ENCODE measurements around the gene CD248. TPM values are rescaled to one million over a fixed set of nuclear protein-coding genes. Genes with fewer than 3 reads are reported as not detected.

CD248 gene
- total RNA-seq, 5 donors from 2014 or later (not counting 1 experiment from before 2014, with no cell fraction given) = 2.5 to 14.7 (median 8.7) TPM

DNA sequence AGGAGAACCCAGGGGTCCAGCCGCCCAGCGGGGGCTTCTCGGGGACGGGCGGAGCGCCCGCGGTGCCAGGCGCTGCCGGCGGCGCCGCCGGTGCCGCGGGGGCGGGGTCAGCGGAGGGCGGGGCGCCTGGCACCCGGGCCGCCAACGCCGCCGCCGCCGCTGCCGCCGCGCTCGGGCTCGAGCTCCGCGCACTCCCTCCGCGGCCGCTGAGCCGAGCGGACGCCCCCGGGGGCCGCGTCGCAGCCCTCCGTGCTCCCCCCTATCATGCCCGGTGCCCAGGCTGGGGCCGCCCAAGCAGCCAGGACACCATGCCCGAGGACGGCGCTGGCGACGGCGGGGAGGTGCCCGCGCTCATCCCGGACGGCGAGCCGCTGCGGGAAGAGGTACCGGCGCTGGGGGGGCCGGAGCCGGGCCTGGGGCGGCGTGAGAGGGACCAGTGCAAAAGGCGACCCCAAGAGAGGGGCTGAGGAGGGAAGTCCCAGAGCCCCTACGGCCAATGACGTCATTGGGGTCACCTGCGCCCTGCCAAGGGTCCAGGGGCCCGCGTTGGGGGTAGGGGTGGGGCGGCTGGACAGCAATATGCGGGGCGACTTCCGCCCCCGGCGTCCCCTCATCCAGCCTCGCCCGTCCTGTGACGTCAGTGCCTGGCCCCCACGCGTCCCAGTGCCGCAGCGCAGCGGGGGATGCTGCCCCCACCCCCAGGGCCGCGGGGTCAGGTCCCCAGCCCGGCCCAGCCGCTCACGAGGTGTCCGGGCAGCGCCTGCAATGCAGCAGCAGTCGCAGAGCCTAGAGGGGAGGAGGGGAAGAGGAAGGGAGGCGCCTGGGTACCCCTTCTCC lies 24.9 kb downstream of the CD248 start, which contains the start of gene TMEM151A:
TSS of gene TMEM151A (plus strand) at position 189 of the 837 bp plus-strand sequence. CDS start at position 309, 120 bp downstream.
- Histone ChIP-seq H3K4me3 (ENCODE audit: control insufficient read depth in 1 of 2, extremely low read depth in 1 of 2, low read length in 1 of 2) (peak within 1 kb of the TSS; percentile 4 to 45), H3K9me3 (no peaks in the 10 kb centered on the region), H3K27ac (ENCODE audit: low read length) (no peak within 1 kb of the TSS), H3K4me1 (ENCODE audit: control insufficient read depth in 1 of 2, extremely low read depth in 1 of 2, insufficient read depth in 2 of 2, low read length in 2 of 2) (peaks cover 4 to 43% of the 10 kb centered on the region in 2 experiments), H3K27me3 (replicated peaks in 1 of 2; ENCODE audit: control insufficient read depth in 2 of 2, extremely low read depth in 1 of 2, insufficient read depth in 2 of 2, low read length in 1 of 2) (peaks cover 0 to 43% of the 10 kb centered on the region in 2 experiments), H3K36me3 (ENCODE audit: control insufficient read depth in 2 of 2, extremely low read depth in 1 of 2, insufficient read depth in 1 of 2, low read length in 1 of 2) (no peaks in the 10 kb centered on the region)
- Mint-ChIP-seq H3K9me3 (no peaks in the 10 kb centered on the region), H3K4me1 (peaks cover 28 to 40% (median 35%) of the 10 kb centered on the region in 3 donors), H3K27me3 (peaks cover 12 to 21% of the 10 kb centered on the region in 2 donors), H3K36me3 (no peaks in the 10 kb centered on the region), H3K4me3 (peak within 1 kb of the TSS; percentile 84 to 93 (median 89)), H3K27ac (peak within 1 kb of the TSS in 1 of 2 donors; percentile 49)
- WGBS (ENCODE audit: insufficient coverage) = 4% methylated on average over 87 of the region's 95 CpGs
- ATAC-seq (replicated peaks in 1 of 4) (no peak), DNase-seq (peak in 4 of 35 experiments; percentile 31 to 66 (median 41))
- POLR2A ChIA-PET = interaction anchor here in 1 of 2 donors (0.6 kb wide), 2 partner anchors 24 to 1513 kb away, joined by 3 to 6 read pairs; no protein-coding TSS in a partner anchor
- CTCF ChIA-PET = interaction anchor here in 1 of 2 donors (0.6 to 1.1 kb wide), 2 partner anchors 10 to 20 kb away, joined by 4 read pairs; no protein-coding TSS in a partner anchor

DNA sequence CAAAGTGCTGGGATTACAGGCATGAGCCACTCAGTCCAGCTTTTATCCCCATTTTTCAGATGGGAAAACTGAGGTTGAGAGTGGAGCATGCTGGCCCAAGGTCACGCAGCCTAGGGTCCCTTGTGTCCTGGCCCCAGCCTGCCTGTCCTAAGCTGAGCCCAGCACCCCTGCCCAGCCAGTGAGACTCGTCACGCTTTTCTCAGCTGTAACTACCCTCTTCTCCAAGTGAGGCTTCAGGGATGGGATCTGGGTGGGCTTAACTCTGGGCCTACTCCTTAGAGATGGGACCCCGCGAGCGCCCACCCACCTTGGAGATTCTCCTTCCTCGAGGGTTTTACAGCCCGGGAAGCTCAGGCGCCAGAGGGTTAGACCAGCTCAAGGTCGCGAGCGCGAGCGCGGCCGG lies 25.5 kb downstream of the CD248 start:
- H3K4me3 ChIP-seq (ENCODE audit: control insufficient read depth in 1 of 2, extremely low read depth in 1 of 2, low read length in 1 of 2) = peak overlapping the region in 1 of 2 donors; percentile 45
- H3K27me3 ChIP-seq (replicated peaks in 1 of 2; ENCODE audit: control insufficient read depth in 2 of 2, extremely low read depth in 1 of 2, insufficient read depth in 2 of 2, low read length in 1 of 2) = peaks cover 0 to 37% of the 10 kb centered on the region in 2 experiments
- Mint-ChIP-seq H3K36me3 (no peaks in the 10 kb centered on the region), H3K4me3 (peak overlapping the region; percentile 84 to 93 (median 89)), H3K27ac (peak overlapping the region in 1 of 2 donors; percentile 49), H3K9me3 (no peaks in the 10 kb centered on the region), H3K27me3 (peaks cover 12 to 21% of the 10 kb centered on the region in 2 donors), H3K4me1 (peaks cover 28 to 46% (median 37%) of the 10 kb centered on the region in 3 donors)
- H3K27ac ChIP-seq (ENCODE audit: low read length) = no peak overlapping the region
- H3K4me1 ChIP-seq (ENCODE audit: control insufficient read depth in 1 of 2, extremely low read depth in 1 of 2, insufficient read depth in 2 of 2, low read length in 2 of 2) = peaks cover 4 to 43% of the 10 kb centered on the region in 2 experiments
- ChIA-PET POLR2A (interaction anchor here in 1 of 2 donors (0.6 to 0.9 kb wide), 2 partner anchors 21 to 1512 kb away, joined by 3 to 6 read pairs; no protein-coding TSS in a partner anchor), CTCF (interaction anchor here in 1 of 2 donors (0.6 to 1.1 kb wide), 2 partner anchors 10 to 20 kb away, joined by 4 read pairs; no protein-coding TSS in a partner anchor)
- 26% methylated on average over 14 of the region's 16 CpGs for whole genome bisulfite sequencing (ENCODE audit: insufficient coverage)
- DNase-seq (no peak), ATAC-seq (replicated peaks in 1 of 4) (no peak)
- H3K36me3 ChIP-seq (ENCODE audit: control insufficient read depth in 2 of 2, extremely low read depth in 1 of 2, insufficient read depth in 1 of 2, low read length in 1 of 2) = no peaks in the 10 kb centered on the region
- no peaks in the 10 kb centered on the region for H3K9me3 ChIP-seq

DNA sequence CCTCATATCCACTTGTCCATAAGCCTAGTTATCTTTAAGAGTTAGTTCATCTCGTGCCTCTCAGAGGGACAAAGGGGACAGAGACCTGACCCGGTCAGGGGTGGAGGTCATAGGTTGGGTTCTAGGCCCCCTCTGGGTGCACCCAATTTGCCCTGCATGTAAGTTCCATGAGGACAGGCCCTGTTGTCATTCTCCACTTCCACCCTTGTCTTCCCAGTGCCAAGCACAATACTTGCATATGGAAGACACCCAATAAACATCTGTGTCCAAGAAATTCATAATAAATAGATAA lies 26.6 kb downstream of the CD248 start:
- H3K27ac Mint-ChIP-seq = peak overlapping the region; percentile 79 to 95
- DNase-seq (no peak), ATAC-seq (replicated peaks in 1 of 4) (no peak)
- peaks cover 31 to 46% (median 37%) of the 10 kb centered on the region in 3 donors for H3K4me1 Mint-ChIP-seq
- H3K4me3 Mint-ChIP-seq = peak overlapping the region; percentile 84 to 93 (median 89)
- Histone ChIP-seq H3K4me3 (ENCODE audit: control insufficient read depth in 1 of 2, extremely low read depth in 1 of 2, low read length in 1 of 2) (no peak overlapping the region), H3K4me1 (ENCODE audit: control insufficient read depth in 1 of 2, extremely low read depth in 1 of 2, insufficient read depth in 2 of 2, low read length in 2 of 2) (peaks cover 4 to 43% of the 10 kb centered on the region in 2 experiments), H3K27me3 (replicated peaks in 1 of 2; ENCODE audit: control insufficient read depth in 2 of 2, extremely low read depth in 1 of 2, insufficient read depth in 2 of 2, low read length in 1 of 2) (peaks cover 0 to 30% of the 10 kb centered on the region in 2 experiments), H3K27ac (ENCODE audit: low read length) (no peak overlapping the region), H3K9me3 (no peaks in the 10 kb centered on the region), H3K36me3 (ENCODE audit: control insufficient read depth in 2 of 2, extremely low read depth in 1 of 2, insufficient read depth in 1 of 2, low read length in 1 of 2) (no peaks in the 10 kb centered on the region)
- POLR2A ChIA-PET = no interaction called here
- CTCF ChIA-PET = interaction anchor here in 1 of 2 donors (1.6 kb wide), 1 partner anchor 131 kb away, joined by 3 read pairs; the partner anchor contains the start of gene NPAS4
- H3K36me3 Mint-ChIP-seq = no peaks in the 10 kb centered on the region
- WGBS (ENCODE audit: insufficient coverage) = 100% methylated on average over 1 of the region's 2 CpGs
- no peaks in the 10 kb centered on the region for H3K9me3 Mint-ChIP-seq
- peaks cover 12 to 19% of the 10 kb centered on the region in 2 donors for H3K27me3 Mint-ChIP-seq

DNA sequence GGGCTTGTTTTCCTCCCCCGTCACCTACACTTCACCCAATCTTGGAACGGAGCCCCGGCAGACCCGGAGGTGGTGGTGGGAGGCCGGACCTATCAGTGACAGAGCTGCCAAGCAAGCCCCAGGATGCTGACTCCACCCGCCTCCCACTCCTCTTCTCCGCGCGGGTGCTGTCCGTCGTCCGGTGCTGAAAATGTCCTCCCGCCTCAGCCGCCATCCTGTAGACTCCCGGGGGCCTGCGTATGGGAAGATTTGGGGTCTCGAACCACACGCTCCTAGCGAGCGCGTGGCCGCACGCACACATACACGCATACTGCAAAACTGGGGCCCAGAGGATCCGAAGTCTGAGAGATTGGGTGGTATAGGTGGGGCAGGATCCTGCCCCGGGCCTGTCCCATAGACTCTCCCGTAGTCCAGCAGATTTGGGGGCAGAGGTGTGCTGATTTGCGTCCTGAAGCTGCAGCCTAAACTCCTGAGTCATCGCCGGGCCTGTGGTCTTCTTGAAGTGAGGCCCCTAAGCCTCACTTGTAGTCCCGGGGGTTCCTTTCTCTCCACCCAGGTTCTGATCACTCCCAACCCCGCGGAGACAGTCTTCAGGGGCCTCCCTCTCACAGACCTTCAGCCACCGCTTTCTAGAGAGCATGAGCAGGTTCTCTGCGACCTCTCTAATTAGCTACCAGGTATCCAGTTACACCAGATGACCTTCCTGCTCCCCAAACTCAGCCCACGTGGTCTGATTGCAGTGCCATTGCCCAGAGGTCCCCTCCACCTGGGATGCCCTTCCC lies 27.1 kb downstream of the CD248 start:
- Mint-ChIP-seq H3K4me3 (peak overlapping the region; percentile 84 to 93 (median 89)), H3K27ac (peak overlapping the region; percentile 79 to 95), H3K4me1 (peaks cover 33 to 46% (median 37%) of the 10 kb centered on the region in 3 donors), H3K36me3 (no peaks in the 10 kb centered on the region), H3K9me3 (no peaks in the 10 kb centered on the region), H3K27me3 (peaks cover 12 to 19% of the 10 kb centered on the region in 2 donors)
- POLR2A ChIA-PET = interaction anchor here (0.6 to 1.4 kb wide), 4 partner anchors 22 to 76 kb away, joined by 3 to 8 read pairs (median 4); partner anchors contain the start of genes CD248 (in 1 of the 2) and RAB1B (in 1 of the 2)
- peak in 27 of 35 experiments; percentile 59 to 82 (median 72) for DNase-seq
- 15% methylated on average over 25 of the region's 36 CpGs for WGBS (ENCODE audit: insufficient coverage)
- H3K4me3 ChIP-seq (ENCODE audit: control insufficient read depth in 1 of 2, extremely low read depth in 1 of 2, low read length in 1 of 2) = peak overlapping the region; percentile 74 to 77
- H3K9me3 ChIP-seq = no peaks in the 10 kb centered on the region
- CTCF ChIA-PET = interaction anchor here in 1 of 2 donors (0.6 to 2.5 kb wide), 9 partner anchors 17 to 1300 kb away, joined by 3 to 34 read pairs (median 3); partner anchors contain the start of genes MRPL11 and NPAS4
- peak overlapping the region; percentile 71 for H3K27ac ChIP-seq (ENCODE audit: low read length)
- ATAC-seq (replicated peaks in 1 of 4) = peak; percentile 58 to 65 (median 62)
- H3K27me3 ChIP-seq (replicated peaks in 1 of 2; ENCODE audit: control insufficient read depth in 2 of 2, extremely low read depth in 1 of 2, insufficient read depth in 2 of 2, low read length in 1 of 2) = peaks cover 0 to 30% of the 10 kb centered on the region in 2 experiments
- H3K4me1 ChIP-seq (ENCODE audit: control insufficient read depth in 1 of 2, extremely low read depth in 1 of 2, insufficient read depth in 2 of 2, low read length in 2 of 2) = peaks cover 4 to 43% of the 10 kb centered on the region in 2 experiments
- H3K36me3 ChIP-seq (ENCODE audit: control insufficient read depth in 2 of 2, extremely low read depth in 1 of 2, insufficient read depth in 1 of 2, low read length in 1 of 2) = peaks cover 0 to 2% of the 10 kb centered on the region in 2 donors

DNA sequence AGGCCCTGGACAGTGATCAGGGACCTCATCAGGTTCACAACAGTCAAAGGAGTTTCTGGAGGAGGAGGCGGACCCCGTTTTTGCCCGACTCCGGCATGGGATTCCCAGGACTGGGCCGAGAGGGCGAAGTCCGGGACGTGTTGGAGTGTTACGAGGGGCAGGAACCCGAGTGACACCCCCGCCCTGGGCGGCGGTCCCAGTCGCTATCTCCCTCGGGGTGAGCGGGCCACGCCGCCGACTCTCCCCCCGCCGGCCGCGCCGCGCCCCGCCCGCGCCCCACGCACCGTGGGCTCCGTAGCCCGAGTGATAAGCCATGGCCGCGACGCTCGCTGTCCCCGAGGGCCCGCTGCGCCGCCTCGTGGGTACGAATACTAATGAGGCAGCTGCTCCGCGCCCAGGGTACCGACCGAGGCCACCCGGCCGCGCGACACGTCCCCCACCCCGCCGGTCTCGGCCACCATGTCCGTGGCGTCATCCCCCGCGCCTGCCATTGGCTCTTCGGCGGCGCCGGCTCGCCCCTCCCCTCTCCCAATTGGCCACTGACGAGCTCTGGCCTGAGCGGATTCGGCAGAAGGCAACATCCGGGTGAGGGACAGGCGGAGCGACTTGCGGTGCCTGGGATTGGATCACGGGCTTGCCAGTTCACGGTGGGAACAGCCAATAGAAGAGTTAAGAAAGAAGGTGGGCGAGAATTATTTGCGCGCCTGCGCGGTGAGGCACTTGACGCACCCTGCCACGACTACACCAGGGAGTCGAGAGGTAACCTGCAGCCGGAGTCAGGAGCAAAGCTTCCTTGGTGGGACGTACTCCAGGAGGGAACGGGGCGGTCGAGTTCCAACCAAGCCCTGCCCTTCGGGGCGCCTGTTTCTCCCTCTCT lies 27.9 kb downstream of the CD248 start, which contains the start of gene YIF1A:
TSS of gene YIF1A (minus strand) at position 473 of the 877 bp plus-strand sequence. CDS start at position 315, 158 bp downstream.
- peak within 1 kb of the TSS; percentile 74 to 80 for H3K4me3 ChIP-seq (ENCODE audit: control insufficient read depth in 1 of 2, extremely low read depth in 1 of 2, low read length in 1 of 2)
- H3K36me3 ChIP-seq (ENCODE audit: control insufficient read depth in 2 of 2, extremely low read depth in 1 of 2, insufficient read depth in 1 of 2, low read length in 1 of 2) = peaks cover 4 to 9% of the 10 kb centered on the region in 2 donors
- Mint-ChIP-seq H3K4me3 (peak within 1 kb of the TSS; percentile 84 to 93 (median 89)), H3K4me1 (peaks cover 33 to 46% (median 37%) of the 10 kb centered on the region in 3 donors), H3K27me3 (peaks cover 12 to 19% of the 10 kb centered on the region in 2 donors), H3K27ac (peak within 1 kb of the TSS; percentile 84 to 95), H3K9me3 (no peaks in the 10 kb centered on the region), H3K36me3 (no peaks in the 10 kb centered on the region)
- H3K27me3 ChIP-seq (replicated peaks in 1 of 2; ENCODE audit: control insufficient read depth in 2 of 2, extremely low read depth in 1 of 2, insufficient read depth in 2 of 2, low read length in 1 of 2) = peaks cover 0 to 28% of the 10 kb centered on the region in 2 experiments
- ChIA-PET POLR2A (interaction anchor here (0.6 to 1.4 kb wide), 7 partner anchors 21 to 966 kb away, joined by 3 to 8 read pairs (median 4); partner anchors contain the start of genes CD248 (in 1 of the 2), RAB1B (in 1 of the 2) and RBM4B (in 1 of the 2)), CTCF (interaction anchor here in 1 of 2 donors (0.6 to 2.5 kb wide), 9 partner anchors 16 to 1301 kb away, joined by 3 to 34 read pairs (median 3); partner anchors contain the start of genes MRPL11 and NPAS4)
- WGBS (ENCODE audit: insufficient coverage) = under 1% methylated on average over 81 of the region's 87 CpGs
- H3K27ac ChIP-seq (ENCODE audit: low read length) = peak within 1 kb of the TSS; percentile 72
- ATAC-seq (replicated peaks in 1 of 4) = peak; percentile 91 to 96 (median 94)
- no peaks in the 10 kb centered on the region for H3K9me3 ChIP-seq
- DNase-seq = peak; percentile 90 to 99 (median 98)
- peaks cover 4 to 43% of the 10 kb centered on the region in 2 experiments for H3K4me1 ChIP-seq (ENCODE audit: control insufficient read depth in 1 of 2, extremely low read depth in 1 of 2, insufficient read depth in 2 of 2, low read length in 2 of 2)

Measured in T-cell (primary cell).